ENCODE results near the gene CFAP43. TPM values are rescaled to one million over a fixed set of nuclear protein-coding genes. Genes with fewer than 3 reads are reported as not detected.
A peak's percentile ranks its signal among the peaks of the same experiment; 100 is the strongest.

Gene CFAP43
- total and polyA plus RNA-seq, 9 of the 15 experiments (the other 6 are each of a cell fraction or from before 2014, with no cell fraction given): 0.07 to 0.86 (median 0.11) TPM; not detected in 1

GRCh38 chr10:104254493-104255310, 22.5 kb upstream of the CFAP43 start, which contains the start of gene GSTO1 (continued):
- peak; percentile 75; the same call in 1 of the 2 replicates for TF ChIP-seq PHF8 (IDR thresholded peaks at IDR 0.05; ENCODE audit: borderline replicate concordance, low read length)
- no peak for TF ChIP-seq KLF1 (tag; IDR thresholded peaks at IDR 0.05)
- TF ChIP-seq EGR1 (conservative IDR thresholded peaks at IDR 0.05): peak; percentile 88
- TF ChIP-seq TAF7 (tag; IDR thresholded peaks at IDR 0.05): 0 out of 2 replicates have a peak, but pooled peaks have one; percentile 53
- TF ChIP-seq, protein P1, sequence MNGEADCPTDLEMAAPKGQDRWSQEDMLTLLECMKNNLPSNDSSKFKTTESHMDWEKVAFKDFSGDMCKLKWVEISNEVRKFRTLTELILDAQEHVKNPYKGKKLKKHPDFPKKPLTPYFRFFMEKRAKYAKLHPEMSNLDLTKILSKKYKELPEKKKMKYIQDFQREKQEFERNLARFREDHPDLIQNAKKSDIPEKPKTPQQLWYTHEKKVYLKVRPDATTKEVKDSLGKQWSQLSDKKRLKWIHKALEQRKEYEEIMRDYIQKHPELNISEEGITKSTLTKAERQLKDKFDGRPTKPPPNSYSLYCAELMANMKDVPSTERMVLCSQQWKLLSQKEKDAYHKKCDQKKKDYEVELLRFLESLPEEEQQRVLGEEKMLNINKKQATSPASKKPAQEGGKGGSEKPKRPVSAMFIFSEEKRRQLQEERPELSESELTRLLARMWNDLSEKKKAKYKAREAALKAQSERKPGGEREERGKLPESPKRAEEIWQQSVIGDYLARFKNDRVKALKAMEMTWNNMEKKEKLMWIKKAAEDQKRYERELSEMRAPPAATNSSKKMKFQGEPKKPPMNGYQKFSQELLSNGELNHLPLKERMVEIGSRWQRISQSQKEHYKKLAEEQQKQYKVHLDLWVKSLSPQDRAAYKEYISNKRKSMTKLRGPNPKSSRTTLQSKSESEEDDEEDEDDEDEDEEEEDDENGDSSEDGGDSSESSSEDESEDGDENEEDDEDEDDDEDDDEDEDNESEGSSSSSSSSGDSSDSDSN (IDR thresholded peaks at IDR 0.05; ENCODE audit: borderline replicate concordance in 1 of 2, low read depth in 2 of 2, low read length in 2 of 2): peak in 1 of 2 experiments; percentile 68; a peak in 1 of 4 replicates
- no peak for TF ChIP-seq ZNF174 (CRISPR knock-in tag; IDR thresholded peaks at IDR 0.05)
- TF ChIP-seq POLR2G (IDR thresholded peaks at IDR 0.05; ENCODE audit: low read depth, low read length): peak; percentile 94
- 0 out of 2 replicates have a peak, but pooled peaks have one; percentile 44 for TF ChIP-seq E2F4 (CRISPR knock-in tag; IDR thresholded peaks at IDR 0.05; ENCODE audit: low read depth)
- TF ChIP-seq CTBP1 (IDR thresholded peaks at IDR 0.05; ENCODE audit: borderline replicate concordance): peak; percentile 54; the same call in 1 of the 2 replicates
- peak; percentile 70 for TF ChIP-seq GABPA (tag; conservative IDR thresholded peaks at IDR 0.05; ENCODE audit: low read depth)
- no peak for TF ChIP-seq ZNF57 (CRISPR knock-in tag; IDR thresholded peaks at IDR 0.05)
- TF ChIP-seq NFXL1 (CRISPR knock-in tag; IDR thresholded peaks at IDR 0.05): no peak
- TF ChIP-seq CREB3 (tag; conservative IDR thresholded peaks at IDR 0.05; ENCODE audit: low read depth): 0 out of 2 replicates have a peak, but pooled peaks have one; percentile 30
- no peak for TF ChIP-seq HOXB6 (CRISPR knock-in tag; IDR thresholded peaks at IDR 0.05; ENCODE audit: borderline replicate concordance)
- TF ChIP-seq MTA3 (IDR thresholded peaks at IDR 0.05; ENCODE audit: borderline replicate concordance): peak; percentile 65; the same call in 1 of the 2 replicates
- TF ChIP-seq HMGN3 (IDR thresholded peaks at IDR 0.05; ENCODE audit: borderline replicate concordance, extremely low read depth, insufficient read length, low read depth, low read length): peak; percentile 26
- TF ChIP-seq NR2C2 (CRISPR knock-in tag; IDR thresholded peaks at IDR 0.05): no peak
- TF ChIP-seq NR2C2 (tag; IDR thresholded peaks at IDR 0.05): peak; percentile 86
